ENCODE measurements around the gene ABHD2.

The ABHD2 gene

GRCh38 chr15:89161666-89162065, 73.4 kb downstream of the ABHD2 start:
- in situ Hi-C loops (cut with MboI; ENCODE audit: low sequenced_read_pairs) = no loop called here

GRCh38 chr15:89163271-89164055, 75.2 kb downstream of the ABHD2 start:
- in situ Hi-C loops (cut with MboI; ENCODE audit: low sequenced_read_pairs) = no loop called here

GRCh38 chr15:89164712-89165211, 76.5 kb downstream of the ABHD2 start:
- in situ Hi-C loops (cut with MboI; ENCODE audit: low sequenced_read_pairs) = no loop called here

GRCh38 chr15:89165677-89166076, 77.4 kb downstream of the ABHD2 start:
- in situ Hi-C loops (cut with MboI; ENCODE audit: low sequenced_read_pairs) = no loop called here

- in situ Hi-C loops (cut with MboI; ENCODE audit: low sequenced_read_pairs) = no loop called here
Measured at GRCh38 chr15:89167267-89168176, 79.3 kb downstream of the ABHD2 start.

- in situ Hi-C loops (cut with MboI; ENCODE audit: low sequenced_read_pairs) = no loop called here
Measured at GRCh38 chr15:89168316-89168833, 80.1 kb downstream of the ABHD2 start.

- in situ Hi-C loops (cut with MboI; ENCODE audit: low sequenced_read_pairs) = no loop called here
Measured at GRCh38 chr15:89170364-89170763, 82.1 kb downstream of the ABHD2 start.

GRCh38 chr15:89171136-89172072, 83.1 kb downstream of the ABHD2 start:
- in situ Hi-C loops (cut with MboI; ENCODE audit: low sequenced_read_pairs) = no loop called here

GRCh38 chr15:89172921-89173320, 84.7 kb downstream of the ABHD2 start:
- in situ Hi-C loops (cut with MboI; ENCODE audit: low sequenced_read_pairs) = no loop called here

GRCh38 chr15:89174476-89174875, 86.2 kb downstream of the ABHD2 start:
- in situ Hi-C loops (cut with MboI; ENCODE audit: low sequenced_read_pairs) = no loop called here

- in situ Hi-C loops (cut with MboI; ENCODE audit: low sequenced_read_pairs) = loop anchor here (25.0 kb wide), 1 partner anchor 113 kb away; no protein-coding TSS in a partner anchor
Measured at GRCh38 chr15:89175617-89176191, 87.4 kb downstream of the ABHD2 start.

GRCh38 chr15:89177116-89177515, 88.9 kb downstream of the ABHD2 start:
- in situ Hi-C loops (cut with MboI; ENCODE audit: low sequenced_read_pairs) = loop anchor here (25.0 kb wide), 1 partner anchor 115 kb away; no protein-coding TSS in a partner anchor

- in situ Hi-C loops (cut with MboI; ENCODE audit: low sequenced_read_pairs) = loop anchor here (25.0 kb wide), 1 partner anchor 115 kb away; no protein-coding TSS in a partner anchor
Measured at GRCh38 chr15:89177633-89178306, 89.5 kb downstream of the ABHD2 start.

GRCh38 chr15:89178307-89178977, 90.2 kb downstream of the ABHD2 start:
- in situ Hi-C loops (cut with MboI; ENCODE audit: low sequenced_read_pairs) = loop anchor here (25.0 kb wide), 1 partner anchor 116 kb away; no protein-coding TSS in a partner anchor

- in situ Hi-C loops (cut with MboI; ENCODE audit: low sequenced_read_pairs) = loop anchor here (25.0 kb wide), 1 partner anchor 118 kb away; no protein-coding TSS in a partner anchor
Measured at GRCh38 chr15:89179966-89180875, 92.0 kb downstream of the ABHD2 start.

- in situ Hi-C loops (cut with MboI; ENCODE audit: low sequenced_read_pairs) = loop anchor here (25.0 kb wide), 1 partner anchor 122 kb away; no protein-coding TSS in a partner anchor
Measured at GRCh38 chr15:89184357-89184756, 96.1 kb downstream of the ABHD2 start.

GRCh38 chr15:89184886-89185526, 96.8 kb downstream of the ABHD2 start:
- in situ Hi-C loops (cut with MboI; ENCODE audit: low sequenced_read_pairs) = loop anchor here (25.0 kb wide), 1 partner anchor 123 kb away; no protein-coding TSS in a partner anchor

All from hTERT RPE-1 (cell line).